CD4-positive, alpha-beta T cell treated with Interleukin-15 for 1 hour (primary cell): ENCODE measurements around the gene SLCO4A1.

ENCODE experiments used
- DNase-seq: peaks from one replicate; pipeline ENCODE4 v3.0.0-alpha.2; 2020

Gene SLCO4A1

GRCh38 chr20:62607366-62608217 is 34.7 kb upstream of the SLCO4A1 start:
- DNase-seq, result no peak

DNA sequence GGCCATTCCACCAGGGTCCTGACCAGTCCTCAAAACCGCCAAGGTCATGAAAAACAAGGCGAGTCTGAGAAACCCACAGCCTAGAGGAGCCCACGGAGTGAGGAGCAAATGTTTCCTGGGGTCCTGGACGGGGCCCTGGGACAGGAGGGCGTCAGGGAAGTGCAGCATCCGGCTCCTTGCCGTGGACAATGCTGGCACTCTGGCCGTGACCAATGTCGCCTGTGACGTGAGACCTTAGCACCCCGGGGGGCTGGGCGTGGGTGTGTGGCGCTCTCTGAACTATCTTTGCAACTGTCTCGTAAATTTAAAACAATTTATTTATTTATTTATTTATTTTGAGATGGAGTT is 34.1 kb upstream of the SLCO4A1 start:
- no peak for DNase-seq

GRCh38 chr20:62609279-62609720 is 33.0 kb upstream of the SLCO4A1 start:
- DNase-seq, result no peak

DNA sequence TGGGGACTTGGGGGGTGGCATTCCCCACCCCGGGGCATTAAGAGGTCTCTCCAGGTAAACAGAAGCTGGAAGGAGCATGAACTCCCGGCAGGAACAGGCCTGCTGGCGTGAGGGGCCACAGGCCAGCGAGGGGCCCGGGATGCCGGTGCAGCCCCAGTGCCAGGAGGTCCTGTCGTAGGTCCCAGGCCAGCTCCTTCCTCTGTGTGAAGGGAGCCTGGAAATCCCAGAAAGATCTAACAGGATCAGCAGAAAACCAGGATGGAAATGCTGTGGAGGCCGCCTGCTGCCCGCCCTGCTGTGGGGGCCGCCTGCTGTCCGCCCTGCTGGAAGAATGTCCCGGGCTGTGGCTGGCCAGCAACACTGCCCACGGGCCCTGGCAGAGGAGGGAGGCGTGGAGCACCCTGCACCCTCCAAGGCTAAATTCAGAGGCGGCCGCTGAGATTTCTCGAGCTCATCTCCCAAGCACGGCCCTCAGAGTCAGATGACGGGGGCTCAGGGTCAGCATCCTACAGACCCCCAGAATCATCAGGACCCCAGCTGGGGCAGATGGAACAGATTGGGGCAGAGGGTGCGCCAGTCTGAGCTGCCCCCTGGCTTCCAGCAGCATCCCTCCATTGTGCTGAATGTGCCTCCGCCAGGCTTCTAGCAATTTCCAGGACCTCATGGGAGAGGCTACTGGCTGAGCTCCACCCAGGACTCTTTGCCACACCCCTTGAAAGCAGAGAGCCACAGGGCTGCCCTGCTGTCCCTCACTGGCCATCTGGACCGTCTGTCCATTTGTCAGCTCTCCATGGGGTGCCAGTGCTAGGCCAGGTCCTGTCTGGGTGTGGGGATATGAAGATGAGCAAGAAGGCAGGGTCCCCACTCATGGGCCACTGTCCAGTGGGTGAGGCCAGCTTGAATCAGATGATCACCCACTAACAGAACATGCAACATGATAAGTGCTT is 32.2 kb upstream of the SLCO4A1 start:
- DNase-seq, result no peak

DNA sequence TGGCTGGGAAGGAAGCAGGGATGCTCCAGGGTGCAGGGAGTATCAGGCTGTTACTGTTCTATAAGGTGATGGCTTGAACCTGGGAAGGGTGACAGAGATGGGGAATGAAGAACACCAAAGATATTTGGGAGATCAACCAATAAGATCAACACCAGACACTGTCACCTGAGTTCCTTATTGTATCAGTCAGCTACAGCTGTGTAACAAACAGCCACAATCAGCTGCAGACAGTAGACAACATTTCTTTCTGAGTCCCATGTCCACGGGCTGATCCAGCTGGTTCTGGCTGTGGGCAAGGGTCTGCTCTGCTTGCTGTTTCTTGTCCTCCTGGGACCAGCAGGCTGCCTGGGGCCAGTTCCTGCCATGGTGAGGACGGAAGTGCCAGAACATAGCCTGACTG is 31.3 kb upstream of the SLCO4A1 start:
- no peak for DNase-seq

DNA sequence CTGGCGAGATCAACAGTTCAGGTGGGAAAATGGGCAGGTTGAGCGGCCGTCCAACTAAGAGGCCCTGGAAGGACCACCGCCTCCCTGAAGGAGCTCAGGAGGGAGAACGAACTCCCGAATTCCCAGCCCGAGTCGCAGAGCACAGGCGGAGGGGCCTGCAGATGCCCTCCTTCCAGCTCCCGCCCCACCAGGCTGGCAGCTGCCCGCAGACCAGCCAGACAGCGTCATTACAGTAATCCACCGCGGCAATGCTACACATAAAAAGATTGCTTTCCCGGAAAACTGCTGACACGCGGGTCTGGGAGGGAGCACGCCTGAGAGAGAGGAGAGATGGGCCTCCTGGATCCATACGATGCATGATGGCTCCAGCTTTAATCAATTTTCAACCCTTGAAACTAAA is 30.5 kb upstream of the SLCO4A1 start:
- DNase-seq, result no peak

GRCh38 chr20:62614085-62614960 is 28.0 kb upstream of the SLCO4A1 start:
- DNase-seq, result no peak

DNA sequence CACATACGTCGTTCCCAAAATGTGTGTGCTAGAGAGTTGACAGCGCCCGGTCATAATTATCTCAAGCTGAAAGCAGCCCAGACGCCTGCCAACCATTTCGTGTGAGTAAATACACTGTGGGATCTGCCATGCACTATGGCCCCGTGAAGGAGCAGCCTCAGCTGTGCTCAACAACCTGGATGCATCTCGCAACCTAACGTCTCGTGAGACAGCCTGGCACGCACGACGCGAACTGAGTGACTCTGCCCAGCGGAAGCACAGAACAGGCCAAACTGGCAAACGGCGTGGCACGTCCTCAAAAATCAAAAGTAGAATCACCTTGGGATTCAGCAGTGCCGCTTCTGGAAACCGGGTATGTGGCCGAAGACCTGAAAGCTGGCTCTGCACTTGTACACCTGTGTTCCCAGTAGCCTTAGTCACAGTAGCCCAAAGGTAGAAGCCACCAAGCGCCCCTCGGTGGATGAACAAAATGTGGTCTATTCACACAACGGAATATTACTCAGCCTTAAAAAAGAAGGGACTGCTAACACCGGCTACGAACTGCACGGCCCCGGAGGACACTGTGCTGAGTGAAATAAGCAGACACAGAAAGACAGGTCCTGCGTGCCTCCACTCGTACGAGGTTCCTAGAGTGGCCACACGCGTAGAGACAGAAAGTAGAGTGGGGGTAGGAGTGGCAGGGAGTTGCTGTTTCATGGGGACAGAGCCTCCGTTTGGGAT is 27.2 kb upstream of the SLCO4A1 start:
- DNase-seq, result no peak

DNA sequence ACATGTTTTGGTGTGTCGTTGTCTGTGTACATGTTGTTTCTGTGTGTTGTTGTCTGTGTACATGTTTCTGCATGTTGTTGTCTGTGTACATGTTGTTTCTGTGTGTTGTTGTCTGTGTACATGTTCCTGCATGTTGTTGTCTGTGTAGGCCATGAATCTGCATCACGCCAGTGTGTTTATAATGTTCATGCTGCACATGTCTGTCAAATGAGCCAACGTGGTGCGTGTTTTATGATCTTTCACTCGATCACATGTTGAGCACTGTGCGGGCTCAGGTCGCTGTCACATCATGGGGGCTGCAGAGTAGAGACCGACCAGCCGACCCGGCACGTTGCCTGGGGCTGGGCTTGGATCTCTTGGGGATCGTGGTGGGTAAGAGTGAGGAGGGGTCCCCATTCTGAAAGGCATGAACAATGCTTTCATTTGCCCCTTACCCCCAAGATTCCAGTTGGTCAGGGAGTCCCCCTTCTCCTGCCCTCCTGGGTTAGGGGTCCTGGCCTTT is 26.5 kb upstream of the SLCO4A1 start:
- no peak for DNase-seq

DNA sequence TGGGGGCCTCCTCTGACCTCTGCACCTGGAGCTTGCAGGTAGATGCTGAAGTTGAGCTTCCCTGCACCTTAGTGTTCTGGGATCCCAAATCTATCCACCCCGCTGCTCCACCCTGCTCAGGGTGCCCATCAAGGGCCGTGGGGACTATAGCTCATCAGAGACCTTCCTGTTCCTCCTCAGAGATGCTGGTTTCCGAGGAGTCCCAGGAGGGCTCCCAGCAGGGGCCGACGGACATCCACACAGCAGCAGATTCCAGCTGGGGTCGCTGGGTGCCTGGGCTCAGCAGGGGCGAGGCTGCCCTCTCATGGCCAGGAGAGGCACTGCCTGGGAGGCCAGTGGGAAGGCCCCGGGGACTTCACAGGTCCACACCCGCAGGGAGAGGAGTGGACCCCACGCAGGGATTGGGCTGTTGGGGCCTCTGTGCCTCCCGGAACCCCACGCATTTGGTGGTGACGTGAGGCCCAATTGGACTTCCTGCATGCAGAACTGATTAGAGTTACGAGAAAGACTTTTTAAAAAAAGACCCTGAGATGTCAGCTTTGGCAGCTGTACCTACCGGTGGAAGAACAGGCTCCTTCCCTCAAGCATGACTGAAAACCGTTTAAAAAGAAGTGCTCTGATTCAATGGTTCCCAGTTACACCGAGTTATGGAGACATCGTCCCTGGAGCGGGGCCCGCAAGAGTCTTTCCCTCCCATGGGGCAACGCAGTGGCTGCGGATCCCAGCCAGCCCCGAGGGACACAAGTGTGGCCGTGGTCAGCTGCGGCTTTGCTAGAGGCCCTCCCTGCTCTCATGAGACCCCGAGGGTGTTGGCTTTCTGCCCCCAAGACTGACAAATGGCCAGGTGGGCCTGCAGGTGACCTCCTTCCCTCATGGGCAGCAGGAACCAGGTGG is 25.3 kb upstream of the SLCO4A1 start:
- DNase-seq, result peak; percentile 74

- peak; percentile 81 for DNase-seq
Measured at GRCh38 chr20:62617711-62618483, 24.4 kb upstream of the SLCO4A1 start.

DNA sequence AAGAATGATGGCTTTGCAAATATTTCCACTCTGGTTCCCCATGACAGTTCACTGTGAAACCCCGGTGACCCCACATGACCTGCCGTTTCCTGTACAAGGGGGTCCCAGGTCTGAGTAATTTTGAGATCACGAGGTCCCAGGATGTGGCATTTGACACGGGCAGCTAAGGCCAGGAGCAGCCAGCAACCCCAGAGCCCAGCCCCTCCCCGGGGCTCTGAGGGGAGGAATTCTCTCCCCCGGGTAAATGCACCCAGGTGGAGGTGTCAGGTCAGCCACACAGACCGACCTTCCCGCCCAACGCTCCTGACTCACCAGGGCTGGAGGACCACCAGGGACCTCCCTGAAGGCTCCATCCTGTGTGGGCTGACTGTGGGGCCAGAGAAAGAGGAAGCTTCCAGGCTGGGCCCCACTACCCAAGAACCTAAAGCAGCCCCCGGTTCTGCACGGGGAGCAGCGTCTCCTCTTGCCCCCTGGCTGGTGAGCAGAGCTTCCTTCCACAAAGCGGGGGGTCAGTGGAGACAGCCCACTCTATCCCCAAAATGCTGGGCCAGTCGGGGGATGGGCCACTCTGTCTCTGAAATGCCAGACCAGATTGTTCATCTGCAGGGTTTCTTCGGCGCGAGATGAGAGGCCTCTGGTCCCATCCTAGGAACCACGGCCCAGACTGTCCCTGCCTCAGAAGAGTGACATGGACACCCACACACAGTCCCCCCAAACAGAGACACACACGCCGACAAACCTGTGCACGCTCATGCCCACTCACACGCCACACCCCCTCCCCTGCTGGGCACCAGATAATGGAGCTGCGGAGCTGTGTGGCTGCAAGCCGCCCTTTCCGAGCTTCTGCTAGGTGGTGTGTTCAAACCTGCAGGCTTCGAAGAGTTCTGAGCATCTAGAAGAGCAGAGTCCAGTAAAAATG is 23.4 kb upstream of the SLCO4A1 start:
- peak; percentile 55 for DNase-seq

DNA sequence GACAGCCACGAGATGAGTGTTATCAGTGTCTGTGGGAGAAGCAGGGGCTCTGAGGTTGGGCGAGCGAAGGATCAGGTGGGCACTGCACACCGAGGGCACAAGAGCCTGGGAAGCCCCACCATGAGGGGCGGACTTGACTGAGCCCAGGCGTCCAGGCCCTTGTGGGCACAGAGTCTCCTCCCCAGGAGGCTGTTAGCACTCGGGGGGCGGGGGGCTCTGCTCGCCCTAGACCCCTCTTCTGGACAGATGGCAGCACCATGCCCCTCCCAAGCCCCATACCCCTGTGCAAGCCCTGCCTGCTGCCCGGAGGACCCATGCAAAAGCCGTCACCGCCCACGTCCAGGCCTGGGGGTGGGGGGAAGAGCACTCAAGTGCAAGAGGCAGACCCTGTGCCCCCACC is 21.7 kb upstream of the SLCO4A1 start:
- no peak for DNase-seq

DNA sequence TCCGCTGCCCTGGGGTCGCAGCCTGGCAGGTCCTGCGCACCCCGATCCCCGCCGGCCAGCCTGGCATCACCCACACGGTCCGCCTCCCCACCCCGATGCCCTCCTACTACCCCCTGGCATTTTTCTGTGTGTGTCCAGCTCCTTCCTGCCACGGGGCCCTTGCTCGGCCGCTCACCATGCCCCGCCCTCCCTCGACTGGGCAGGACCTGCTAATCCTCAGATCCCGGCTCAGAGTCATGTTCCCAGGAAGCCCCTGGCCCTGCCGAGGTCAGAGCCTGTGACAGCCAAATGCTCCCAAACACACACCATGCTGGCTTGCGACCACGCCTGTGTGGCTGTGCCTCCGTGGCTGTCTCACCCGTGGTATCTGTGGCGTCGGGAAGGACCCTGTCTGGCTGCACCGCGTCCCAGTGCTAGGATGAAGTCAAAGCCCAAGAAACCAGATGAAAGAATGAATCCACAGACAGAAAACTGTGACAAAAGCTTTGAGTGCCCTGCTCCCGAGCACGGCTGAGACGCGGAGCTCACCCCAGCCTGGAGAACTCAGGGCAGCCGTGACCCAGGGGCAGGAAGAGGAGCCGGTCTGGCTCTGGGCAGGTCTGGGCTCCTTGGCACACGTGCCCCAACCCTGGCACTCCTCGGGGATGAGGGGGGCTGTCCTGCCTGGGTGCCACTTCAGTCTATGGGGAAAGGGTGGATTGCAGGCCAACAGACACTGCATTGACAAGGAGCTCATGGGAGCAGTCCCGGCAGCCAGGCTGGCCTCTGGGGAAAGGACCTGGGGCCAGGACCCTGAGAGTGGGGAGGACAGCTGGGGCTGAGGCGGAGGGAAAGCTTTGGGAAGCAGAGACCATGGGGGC is 20.8 kb upstream of the SLCO4A1 start:
- DNase-seq, result no peak

- DNase-seq, result no peak
Measured at GRCh38 chr20:62622178-62622876, 20.0 kb upstream of the SLCO4A1 start.

DNA sequence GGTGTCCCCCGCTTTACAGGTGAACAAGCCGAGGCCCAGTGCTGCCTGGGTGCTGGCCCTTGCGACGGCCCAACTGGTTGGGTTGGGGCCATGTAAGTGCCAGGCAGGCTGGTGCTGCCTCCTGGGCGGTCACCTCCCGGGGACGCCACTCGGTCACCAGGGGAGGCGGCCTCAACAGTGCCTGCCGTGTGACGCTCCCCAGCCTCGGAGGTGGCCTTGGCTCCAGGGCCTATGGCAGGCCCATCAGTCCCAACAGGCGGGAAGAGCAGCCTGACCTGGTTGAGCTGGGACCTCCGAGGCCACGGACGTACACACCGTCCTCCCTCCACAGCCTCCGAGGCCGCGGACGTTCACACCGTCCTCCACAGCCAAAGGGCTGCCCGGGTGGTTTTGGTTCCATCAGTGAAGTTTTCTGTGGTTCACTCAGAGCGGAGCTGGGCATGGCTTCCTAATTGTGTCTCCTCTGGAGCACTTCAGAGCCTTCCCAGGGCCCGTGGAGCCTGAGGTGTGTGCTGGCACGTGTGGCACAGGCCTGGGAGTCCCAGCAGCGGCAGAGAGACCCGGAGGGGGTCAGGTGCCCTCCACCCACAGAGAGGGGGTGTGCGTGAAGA is 19.3 kb upstream of the SLCO4A1 start:
- DNase-seq, result no peak
